K562 (cell line): Measurements from ENCODE around the gene CREB3L2. TPM values are rescaled to one million over a fixed set of nuclear protein-coding genes. Genes with fewer than 3 reads are reported as not detected.

ENCODE experiments used
- ATAC-seq: fragments of 200-7000 bp; cut with Tn5 transposase; 3 replicates; pipeline ENCODE4 v1.9.1; 2020; ENCODE audit warnings: moderate library complexity
- BruUV-seq: library from RNA; stranded (reverse); fragments of 400-500 nt; replicated peaks from 2 replicates; lab custom pipeline; 2021; lab: Mats Ljungman, UMichigan
- CTCF ChIA-PET: fragments of 300-600 bp; formaldehyde crosslinking; extraction: SDS; loops from one replicate; lab custom pipeline; 2021; ENCODE audit warnings: low intra/inter-chr PET ratio; lab: Yijun Ruan, JAX
- POLR2A ChIA-PET: fragments of 300-600, 350-650 bp; sonication (Branson Sonifier 250); formaldehyde crosslinking; extraction: SDS; loops from one replicate; lab custom pipeline; 2021; ENCODE audit warnings: antibody characterized with exemption, inconsistent platforms; lab: Yijun Ruan, JAX
- DNase-seq, 4 experiments: peaks; one replicate each; pipeline versions ENCODE4 v3.0.0 to v3.0.0-alpha.2; 2011 to 2018; ENCODE audit warnings: low spot score in 3 of 4, mixed read lengths in 3 of 4; ENCODE audit errors: extremely low read depth in 1 of 4
- FAIRE-seq: peaks from 2 replicates; lab custom pipeline; 2011; peaks lifted over from hg19 to GRCh38; lab: Jason Lieb, UNC
- H2AFZ ChIP-seq: 2 replicates; pipeline ENCODE4 v1.6.0; 2011; ENCODE audit warnings: low read depth, low read length, control low read depth, inconsistent platforms
- H3K27ac ChIP-seq: fragments of 200-600 bp; 3 replicates; pipeline ENCODE4 v1.8.0; 2011; ENCODE audit warnings: low read depth, mild to moderate bottlenecking, control low read depth, inconsistent platforms, low read length, moderate library complexity, mixed read lengths; ENCODE audit errors: extremely low read depth
- H3K27me3 ChIP-seq, 2 experiments: fragments of 300-600 bp in 1 of 2; 2 replicates in 1 of 2; 3 replicates in 1 of 2; pipeline versions ENCODE4 v1.6.0 to v1.8.0; 2011; ENCODE audit warnings: inconsistent platforms in 2 of 2, low read length in 2 of 2, mild to moderate bottlenecking in 1 of 2, mixed read lengths in 1 of 2, moderate library complexity in 1 of 2; ENCODE audit not compliant: control insufficient read depth in 2 of 2, insufficient read depth in 2 of 2
- H3K36me3 ChIP-seq: fragments of 300-600 bp; 3 replicates; pipeline ENCODE4 v1.8.0; 2011; ENCODE audit warnings: mild to moderate bottlenecking, low read length, inconsistent platforms; ENCODE audit not compliant: control insufficient read depth, insufficient read depth
- H3K4me1 ChIP-seq, 2 experiments: fragments of 200-600 bp in 1 of 2; replicated peaks in 1 of 2; 2 replicates in 1 of 2; 3 replicates in 1 of 2; pipeline versions ENCODE4 v1.5.1 to v1.8.0; 2011; ENCODE audit warnings: inconsistent platforms in 2 of 2, low read length in 2 of 2, mild to moderate bottlenecking in 1 of 2, mixed read lengths in 1 of 2, moderate library complexity in 1 of 2; ENCODE audit not compliant: control insufficient read depth in 2 of 2, insufficient read depth in 2 of 2
- H3K4me2 ChIP-seq: 2 replicates; pipeline ENCODE4 v1.6.1; 2011; ENCODE audit warnings: low read length, control low read depth, inconsistent platforms, mixed read lengths; ENCODE audit not compliant: insufficient read depth
- H3K4me3 ChIP-seq: fragments of 200-600 bp; sonication (generic), shearing (Covaris generic); 2 replicates; pipeline ENCODE4 v1.5.1; 2016; ENCODE audit warnings: control low read depth, inconsistent platforms
- H3K79me2 ChIP-seq: fragments of 200-600 bp; 3 replicates; pipeline ENCODE4 v1.8.0; 2011; ENCODE audit warnings: low read length, inconsistent platforms; ENCODE audit not compliant: control insufficient read depth, insufficient read depth
- H3K9ac ChIP-seq, 2 experiments: 2 replicates each; pipeline versions ENCODE4 v1.6.0 to v1.6.1; 2011; ENCODE audit warnings: low read depth in 2 of 2, low read length in 2 of 2, control low read depth in 1 of 2, inconsistent platforms in 1 of 2, mild to moderate bottlenecking in 1 of 2, mixed read lengths in 1 of 2; ENCODE audit not compliant: insufficient read depth in 1 of 2
- H3K9me1 ChIP-seq: one replicate; pipeline ENCODE4 v1.6.0; 2011; ENCODE audit warnings: inconsistent platforms, mild to moderate bottlenecking, low read length, moderate library complexity; ENCODE audit not compliant: control insufficient read depth, insufficient read depth
- H3K9me3 ChIP-seq: replicated peaks from 2 replicates; pipeline ENCODE4 v1.5.1; 2011; ENCODE audit warnings: low read depth, low read length, inconsistent platforms; ENCODE audit not compliant: control insufficient read depth, insufficient read depth
- H4K20me1 ChIP-seq: replicated peaks from 2 replicates; pipeline ENCODE4 v1.6.1; 2011; ENCODE audit warnings: low read length, inconsistent platforms, mixed read lengths; ENCODE audit not compliant: control insufficient read depth, insufficient read depth
- C11orf30 ChIP-seq: fragments of 450-650 bp; IDR thresholded peaks from 2 replicates; pipeline ENCODE4 v1.6.1; 2016; ENCODE audit warnings: low read depth, mild to moderate bottlenecking
- MAFF ChIP-seq: IDR thresholded peaks from 2 replicates; pipeline ENCODE4 v1.6.1; 2012; ENCODE audit warnings: low read length, improper control_type of control experiment
- MAFG ChIP-seq: fragments of 450-650 bp; conservative IDR thresholded peaks from 2 replicates; pipeline ENCODE4 v1.6.1; 2016; ENCODE audit warnings: missing genetic modification characterization, missing compliant biosample characterization
- MAFK ChIP-seq: IDR thresholded peaks from 2 replicates; pipeline ENCODE4 v1.6.1; 2011; ENCODE audit warnings: low read length, improper control_type of control experiment
- PCBP1 ChIP-seq: fragments of 200-400 bp; formaldehyde crosslinking; IDR thresholded peaks from 2 replicates; pipeline ENCODE4 v1.6.1; 2018; ENCODE audit warnings: mild to moderate bottlenecking, low read depth, low read length; ENCODE audit not compliant: poor library complexity, severe bottlenecking
- PHTF2 ChIP-seq: fragments of 250-450 bp; sonication (Bioruptor Pico); IDR thresholded peaks from 2 replicates; pipeline ENCODE4 v1.5.0; 2021; ENCODE audit warnings: mild to moderate bottlenecking
- POLR2G ChIP-seq: fragments of 200-400 bp; formaldehyde crosslinking; IDR thresholded peaks from 2 replicates; pipeline ENCODE4 v1.6.1; 2017; ENCODE audit warnings: low read depth, mild to moderate bottlenecking, antibody characterized with exemption, low read length, moderate library complexity
- RUNX1 ChIP-seq: sonication (generic); IDR thresholded peaks from 2 replicates; pipeline ENCODE4 v1.6.1; 2016; ENCODE audit warnings: antibody characterized with exemption, low read depth
- SP1 ChIP-seq: sonication (generic); formaldehyde crosslinking; IDR thresholded peaks from 2 replicates; pipeline ENCODE4 v1.8.1; 2022; ENCODE audit warnings: mild to moderate bottlenecking, missing genetic modification reagents
- SP2 ChIP-seq: IDR thresholded peaks from 2 replicates; pipeline ENCODE4 v1.6.1; 2011; ENCODE audit warnings: mild to moderate bottlenecking, low read depth, low read length, moderate library complexity; ENCODE audit not compliant: poor library complexity, severe bottlenecking; ENCODE audit errors: extremely low read depth
- ZNF3 ChIP-seq: fragments of 250-450 bp; sonication (Bioruptor Pico); IDR thresholded peaks from 2 replicates; pipeline ENCODE4 v1.5.0; 2021; ENCODE audit warnings: mild to moderate bottlenecking, moderate library complexity
- ZNF316 ChIP-seq: fragments of 450-650 bp; IDR thresholded peaks from 2 replicates; pipeline ENCODE4 v1.6.1; 2016
- WGBS: fragments of 100-300 bp; shearing (Covaris generic); methylation state at CpG from one replicate; pipeline ENCODE4 v1.1.6; 2016; ENCODE audit warnings: low coverage, mixed read lengths; ENCODE audit not compliant: insufficient coverage; ENCODE audit errors: missing lambda C conversion rate; 5-methylcytosine and 5-hydroxymethylcytosine counted together
- in situ Hi-C: fragments of 300-500 bp; cut with MboI; formaldehyde crosslinking; loops from 4 replicates; pipeline ENCODE4 v1.15.0; 2018; ENCODE audit warnings: inconsistent platforms, mixed read lengths
- intact Hi-C: fragments of 100-400 bp; cut with micrococcal nuclease; formaldehyde crosslinking; loops from 2 replicates; pipeline ENCODE4 v1.14.2; 2022
- polyA plus RNA-seq, 8 experiments: library from polyadenylated mRNA; depleted of rRNA in 4 of 8; stranded (reverse) in 5 of 8; unstranded in 3 of 8; fragments of >200 nt; fragmentation: Nextera tagmentation in 2 of 8; fragmentation: Illumina TruSeq in 1 of 8; extraction: Ambion mirVana in 2 of 8; extraction: Trizol in 1 of 8; gene quantifications; 2 replicates each; pipeline versions ENCODE4 v1.2.1 to v1.2.3, GENCODE V29; 2011 to 2014; ENCODE audit warnings: inconsistent platforms in 1 of 8, missing spikeins in 1 of 8
- total RNA-seq, 7 experiments: library from RNA; depleted of rRNA in 6 of 7; stranded (reverse); fragments of >200 nt in 6 of 7; fragmentation: Illumina TruSeq in 2 of 7; extraction: Trizol in 2 of 7; gene quantifications; 2 replicates each; pipeline versions ENCODE4 v1.2.1 to v1.2.3, GENCODE V29; 2011 to 2021; ENCODE audit warnings: low replicate concordance in 1 of 7

CREB3L2 gene
- total and polyA plus RNA-seq, 9 of the 15 experiments (the other 6 are each of a cell fraction or from before 2014, with no cell fraction given): 7.1 to 45.6 (median 15.8) TPM

GRCh38 chr7:137870684-137871083, 131.2 kb downstream of the CREB3L2 start:
- ChIA-PET POLR2A (interaction anchor here (1.2 kb wide), 1 partner anchor 9 kb away, joined by 4 read pairs; no protein-coding TSS in a partner anchor), CTCF (no interaction called here)
- FAIRE-seq (no peak), ATAC-seq (no peak), DNase-seq (no peak)
- Histone ChIP-seq H3K27me3 (no peaks in the 10 kb centered on the region), H3K4me3 (no peak overlapping the region), H3K9me1 (no peaks in the 10 kb centered on the region), H3K4me2 (no peak overlapping the region), H2AFZ (no peak overlapping the region), H4K20me1 (no peaks in the 10 kb centered on the region), H3K36me3 (peaks cover 15% of the 10 kb centered on the region; the same call in 2 of the 3 replicates), H3K9me3 (peaks cover 4% of the 10 kb centered on the region; the same call in 1 of the 2 replicates), H3K9ac (no peak overlapping the region), H3K27ac (no peak overlapping the region), H3K79me2 (no peaks in the 10 kb centered on the region), H3K4me1 (no peaks in the 10 kb centered on the region)
- TF ChIP-seq POLR2G (0 out of 2 replicates have a peak, but pooled peaks have one; percentile 11), SP1 (CRISPR knock-in tag) (no peak)
- in situ Hi-C loops (no loop called here), intact Hi-C loops (no loop called here)
- no TSS peak for BruUV-seq

- ChIA-PET POLR2A (interaction anchor here (1.2 kb wide), 1 partner anchor 8 kb away, joined by 4 read pairs; no protein-coding TSS in a partner anchor), CTCF (no interaction called here)
- no peak overlapping the region for H3K9ac ChIP-seq
- no peaks in the 10 kb centered on the region for H4K20me1 ChIP-seq
- no peak overlapping the region for H3K4me3 ChIP-seq
- H3K36me3 ChIP-seq: peaks cover 9% of the 10 kb centered on the region; the same call in 1 of the 3 replicates
- no peak overlapping the region for H3K27ac ChIP-seq
- ATAC-seq: no peak
- no peak for DNase-seq
- in situ Hi-C loops (no loop called here), intact Hi-C loops (no loop called here)
- no peaks in the 10 kb centered on the region for H3K9me1 ChIP-seq
- no TSS peak for BruUV-seq
- TF ChIP-seq ZNF3 (CRISPR knock-in tag): no peak
- TF ChIP-seq MAFG (tag): peak; percentile 12; the same call in 1 of the 2 replicates
- no peak for TF ChIP-seq SP2
- TF ChIP-seq RUNX1: no peak
- TF ChIP-seq MAFF: peak; percentile 53
- no peak for TF ChIP-seq PHTF2
- peak; percentile 39; the same call in 1 of the 2 replicates for TF ChIP-seq MAFK
- TF ChIP-seq PCBP1: no peak
- TF ChIP-seq C11orf30: peak; percentile 47; the same call in 1 of the 2 replicates
- TF ChIP-seq ZNF316: peak; percentile 79
- H2AFZ ChIP-seq: no peak overlapping the region
- no peak overlapping the region for H3K4me2 ChIP-seq
- FAIRE-seq: no peak
- 75% methylated on average over 1 of the region's 1 CpG for WGBS
- no peaks in the 10 kb centered on the region for H3K27me3 ChIP-seq
- H3K79me2 ChIP-seq: no peaks in the 10 kb centered on the region
- H3K9me3 ChIP-seq: peaks cover 4% of the 10 kb centered on the region; the same call in 1 of the 2 replicates
- no peaks in the 10 kb centered on the region for H3K4me1 ChIP-seq
Observed at GRCh38 chr7:137870078-137870477, 131.8 kb downstream of the CREB3L2 start.
